DND-41 (cell line): Measurements from ENCODE around the gene CSRNP3.

Experiments used
- ATAC-seq: fragments of 200-7000 bp; cut with Tn5 transposase; 3 replicates; pipeline ENCODE4 v1.9.1; 2021; ENCODE audit warnings: low read depth; ENCODE audit not compliant: insufficient read depth
- DNase-seq: peaks from one replicate; pipeline ENCODE4 v3.0.0-alpha.2; 2020
- H2AFZ ChIP-seq: 2 replicates; pipeline ENCODE4 v1.6.0; 2012; ENCODE audit warnings: low read depth, low read length
- H3K27ac ChIP-seq: 2 replicates; pipeline ENCODE4 v1.5.1; 2012; ENCODE audit warnings: low read length, inconsistent platforms
- H3K27me3 ChIP-seq: fragments of 200-600 bp; sonication (generic); 2 replicates; pipeline ENCODE4 v1.6.0; 2012; ENCODE audit warnings: low read length, mild to moderate bottlenecking, inconsistent platforms; ENCODE audit not compliant: insufficient read depth, poor library complexity
- H3K36me3 ChIP-seq: 2 replicates; pipeline ENCODE4 v1.5.1; 2012; ENCODE audit warnings: low read length, inconsistent platforms; ENCODE audit not compliant: insufficient read depth
- H3K4me1 ChIP-seq: 2 replicates; pipeline ENCODE4 v1.5.1; 2012; ENCODE audit warnings: mild to moderate bottlenecking, low read length; ENCODE audit not compliant: insufficient read depth
- H3K4me2 ChIP-seq: 2 replicates; pipeline ENCODE4 v1.6.0; 2012; ENCODE audit warnings: mild to moderate bottlenecking, moderate library complexity, low read length, inconsistent platforms; ENCODE audit not compliant: insufficient read depth
- H3K4me3 ChIP-seq, 2 experiments: fragments of 200-600 bp in 1 of 2; shearing (Covaris generic) in 1 of 2; 2 replicates each; pipeline ENCODE4 v1.5.1; 2012 to 2016; ENCODE audit warnings: inconsistent platforms in 2 of 2, low read length in 2 of 2, mild to moderate bottlenecking in 2 of 2, low read depth in 1 of 2, moderate library complexity in 1 of 2
- H3K79me2 ChIP-seq: 2 replicates; pipeline ENCODE4 v1.6.0; 2012; ENCODE audit warnings: low read length, inconsistent platforms; ENCODE audit not compliant: insufficient read depth
- H3K9ac ChIP-seq: 2 replicates; pipeline ENCODE4 v1.6.0; 2012; ENCODE audit warnings: low read depth, mild to moderate bottlenecking, inconsistent platforms, low read length, moderate library complexity
- H3K9me3 ChIP-seq: 2 replicates; pipeline ENCODE4 v1.5.1; 2012; ENCODE audit warnings: low read length, moderate library complexity, mild to moderate bottlenecking, inconsistent platforms; ENCODE audit not compliant: insufficient read depth, severe bottlenecking
- H4K20me1 ChIP-seq: 2 replicates; pipeline ENCODE4 v1.6.0; 2012; ENCODE audit warnings: low read length; ENCODE audit not compliant: insufficient read depth
- EZH2 ChIP-seq: IDR thresholded peaks from 3 replicates; pipeline ENCODE4 v1.6.1; 2012; ENCODE audit warnings: borderline replicate concordance, low read depth, mild to moderate bottlenecking, moderate library complexity, low read length, inconsistent platforms; ENCODE audit not compliant: severe bottlenecking
- TF ChIP-seq, protein P1 (sequence below): IDR thresholded peaks from 2 replicates; pipeline ENCODE4 v1.5.1; 2012; ENCODE audit warnings: borderline replicate concordance, low read length, moderate library complexity, mild to moderate bottlenecking; ENCODE audit not compliant: poor library complexity, severe bottlenecking; ENCODE audit errors: extremely low read depth

CSRNP3 gene

DNA sequence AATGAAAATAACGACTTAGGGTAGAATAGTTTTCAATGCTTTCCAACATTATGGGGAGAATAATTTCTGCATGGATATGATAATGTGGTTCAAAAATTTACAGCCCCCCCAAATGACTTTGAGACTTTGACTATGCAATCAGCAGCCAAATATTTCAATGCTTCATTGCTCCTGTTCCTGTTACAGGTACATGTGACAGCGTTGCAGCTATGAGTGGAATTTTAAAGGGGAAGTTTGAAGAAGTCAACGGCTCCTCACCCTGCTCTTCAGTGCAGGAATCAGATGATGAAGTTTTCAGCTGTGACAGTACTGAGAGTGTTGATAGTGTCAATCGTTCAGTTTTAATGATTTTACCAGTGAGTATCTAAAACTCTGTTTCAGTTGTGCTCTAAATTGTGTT, 25.1 kb downstream of the CSRNP3 start:
- H3K9me3 ChIP-seq, result no peaks in the 10 kb centered on the region
- H3K9ac ChIP-seq, result no peak overlapping the region
- H3K27ac ChIP-seq, result no peak overlapping the region
- no peak for DNase-seq
- no peaks in the 10 kb centered on the region for H3K79me2 ChIP-seq
- TF ChIP-seq EZH2, result no peak
- TF ChIP-seq, protein P1, sequence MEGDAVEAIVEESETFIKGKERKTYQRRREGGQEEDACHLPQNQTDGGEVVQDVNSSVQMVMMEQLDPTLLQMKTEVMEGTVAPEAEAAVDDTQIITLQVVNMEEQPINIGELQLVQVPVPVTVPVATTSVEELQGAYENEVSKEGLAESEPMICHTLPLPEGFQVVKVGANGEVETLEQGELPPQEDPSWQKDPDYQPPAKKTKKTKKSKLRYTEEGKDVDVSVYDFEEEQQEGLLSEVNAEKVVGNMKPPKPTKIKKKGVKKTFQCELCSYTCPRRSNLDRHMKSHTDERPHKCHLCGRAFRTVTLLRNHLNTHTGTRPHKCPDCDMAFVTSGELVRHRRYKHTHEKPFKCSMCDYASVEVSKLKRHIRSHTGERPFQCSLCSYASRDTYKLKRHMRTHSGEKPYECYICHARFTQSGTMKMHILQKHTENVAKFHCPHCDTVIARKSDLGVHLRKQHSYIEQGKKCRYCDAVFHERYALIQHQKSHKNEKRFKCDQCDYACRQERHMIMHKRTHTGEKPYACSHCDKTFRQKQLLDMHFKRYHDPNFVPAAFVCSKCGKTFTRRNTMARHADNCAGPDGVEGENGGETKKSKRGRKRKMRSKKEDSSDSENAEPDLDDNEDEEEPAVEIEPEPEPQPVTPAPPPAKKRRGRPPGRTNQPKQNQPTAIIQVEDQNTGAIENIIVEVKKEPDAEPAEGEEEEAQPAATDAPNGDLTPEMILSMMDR, result no peak
- ATAC-seq, result no peak
- H4K20me1 ChIP-seq, result no peaks in the 10 kb centered on the region
- no peaks in the 10 kb centered on the region for H3K36me3 ChIP-seq
- peaks cover 2% of the 10 kb centered on the region for H3K27me3 ChIP-seq
- no peak overlapping the region for H3K4me2 ChIP-seq
- H3K4me3 ChIP-seq, result no peak overlapping the region
- H2AFZ ChIP-seq, result no peak overlapping the region
- no peaks in the 10 kb centered on the region for H3K4me1 ChIP-seq

DNA sequence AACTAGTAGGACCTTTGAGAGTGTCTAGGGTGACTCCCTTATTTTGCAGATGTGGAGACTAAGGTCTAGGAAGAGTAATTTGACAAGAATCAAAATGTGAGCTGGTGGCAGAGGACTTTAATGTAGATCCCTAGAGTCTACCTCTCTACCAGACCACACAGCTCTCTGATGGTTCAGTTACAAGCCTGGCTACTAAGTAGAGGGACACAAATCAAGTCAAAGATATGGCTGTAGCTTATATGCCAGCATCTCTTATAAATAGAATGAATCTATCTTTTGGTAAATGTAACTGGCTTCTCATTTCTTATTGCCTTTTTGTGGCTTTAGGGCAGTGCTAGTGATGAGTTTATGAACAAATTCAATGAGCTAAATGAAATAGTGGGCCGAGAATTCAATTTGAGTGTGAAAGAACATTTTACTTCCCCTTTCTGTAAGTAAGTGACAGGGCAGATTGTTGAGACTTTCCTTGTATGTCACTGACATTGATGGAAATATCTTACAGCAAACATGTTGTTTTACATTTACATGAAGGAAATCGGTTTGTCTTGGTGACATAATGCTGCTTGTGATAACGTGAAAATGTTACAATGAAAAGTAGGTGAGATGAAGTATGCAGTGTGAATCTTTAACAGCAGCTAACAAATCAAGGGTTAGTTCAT, 28.3 kb downstream of the CSRNP3 start:
- Histone ChIP-seq H2AFZ (no peak overlapping the region), H3K27ac (no peak overlapping the region), H3K9ac (no peak overlapping the region), H3K4me2 (no peak overlapping the region), H3K4me1 (no peaks in the 10 kb centered on the region), H3K4me3 (no peak overlapping the region), H3K36me3 (no peaks in the 10 kb centered on the region), H3K79me2 (no peaks in the 10 kb centered on the region), H3K9me3 (no peaks in the 10 kb centered on the region), H4K20me1 (no peaks in the 10 kb centered on the region), H3K27me3 (peaks cover 2% of the 10 kb centered on the region)
- DNase-seq, result no peak
- no peak for ATAC-seq
- TF ChIP-seq EZH2, result no peak
- TF ChIP-seq, protein P1, result no peak

DNA sequence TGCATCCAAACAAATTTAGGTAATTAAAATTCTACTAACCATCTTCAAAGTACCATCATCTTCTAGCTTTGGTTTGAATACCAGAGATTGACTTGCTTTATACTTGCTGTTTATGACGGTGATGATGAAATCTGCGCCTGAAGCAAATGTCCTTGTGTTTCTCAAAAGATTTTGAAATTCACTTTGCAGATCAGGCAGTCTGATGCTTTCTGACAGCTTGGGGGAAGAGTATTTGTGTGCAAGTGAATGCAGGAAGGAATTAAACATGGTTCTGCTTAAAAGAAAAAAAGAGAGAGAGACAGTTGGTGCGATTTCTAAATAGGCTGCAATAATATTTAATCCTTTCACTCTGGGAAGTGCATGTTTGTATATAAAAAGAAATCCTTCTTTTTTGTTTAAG, 29.6 kb downstream of the CSRNP3 start:
- Histone ChIP-seq H3K4me2 (no peak overlapping the region), H3K36me3 (no peaks in the 10 kb centered on the region), H3K27ac (no peak overlapping the region), H2AFZ (no peak overlapping the region), H3K27me3 (peaks cover 2% of the 10 kb centered on the region), H3K9me3 (no peaks in the 10 kb centered on the region), H3K79me2 (no peaks in the 10 kb centered on the region), H3K9ac (no peak overlapping the region), H4K20me1 (no peaks in the 10 kb centered on the region), H3K4me1 (no peaks in the 10 kb centered on the region), H3K4me3 (no peak overlapping the region)
- DNase-seq (no peak), ATAC-seq (no peak)
- no peak for TF ChIP-seq EZH2
- TF ChIP-seq, protein P1, result no peak
